Measurements from ENCODE around the gene KBTBD6. TPM values are rescaled to one million over a fixed set of nuclear protein-coding genes. Genes with fewer than 3 reads are reported as not detected.

Gene KBTBD6
- total RNA-seq, 5 donors from 2014 or later (not counting 1 experiment from before 2014, with no cell fraction given), result 3.0 to 8.8 (median 7.8) TPM

- peaks cover 19% of the 10 kb centered on the region for H3K36me3 Mint-ChIP-seq
Observed at GRCh38 chr13:41127701-41128100, 4.9 kb downstream of the KBTBD6 start.

GRCh38 chr13:41122838-41123237 is 9.8 kb downstream of the KBTBD6 start:
- no peaks in the 10 kb centered on the region for H3K4me1 ChIP-seq (ENCODE audit: control insufficient read depth in 1 of 2, extremely low read depth in 1 of 2, insufficient read depth in 2 of 2, low read length in 2 of 2)
- H3K27ac ChIP-seq (ENCODE audit: low read length), result no peak overlapping the region
- no peaks in the 10 kb centered on the region for H3K27me3 ChIP-seq (replicated peaks in 1 of 2; ENCODE audit: control insufficient read depth in 2 of 2, extremely low read depth in 1 of 2, insufficient read depth in 2 of 2, low read length in 1 of 2)
- Mint-ChIP-seq H3K27ac (no peak overlapping the region), H3K27me3 (no peaks in the 10 kb centered on the region), H3K9me3 (no peaks in the 10 kb centered on the region), H3K36me3 (peaks cover 16% of the 10 kb centered on the region), H3K4me1 (peaks cover 13 to 19% (median 15%) of the 10 kb centered on the region in 3 donors), H3K4me3 (no peak overlapping the region)
- DNase-seq (peak in 2 of 35 experiments; percentile 14 to 56), ATAC-seq (replicated peaks in 1 of 4) (peak in 2 of 4 experiments; percentile 27 to 72)
- peaks cover 0 to 2% of the 10 kb centered on the region in 2 donors for H3K36me3 ChIP-seq (ENCODE audit: control insufficient read depth in 2 of 2, extremely low read depth in 1 of 2, insufficient read depth in 1 of 2, low read length in 1 of 2)
- no peak overlapping the region for H3K4me3 ChIP-seq (ENCODE audit: control insufficient read depth in 1 of 2, extremely low read depth in 1 of 2, low read length in 1 of 2)
- no peaks in the 10 kb centered on the region for H3K9me3 ChIP-seq
- POLR2A ChIA-PET, result no interaction called here
- CTCF ChIA-PET, result interaction anchor here in 1 of 2 donors (1.5 kb wide), 1 partner anchor 74 kb away, joined by 4 read pairs; no protein-coding TSS in a partner anchor
- WGBS (ENCODE audit: insufficient coverage), result no CpG with 5 or more reads among the region's 2 CpGs

More at GRCh38 chr13:41127701-41128100, 4.9 kb downstream of the KBTBD6 start:
- peaks cover 0 to 2% of the 10 kb centered on the region in 2 donors for H3K36me3 ChIP-seq (ENCODE audit: control insufficient read depth in 2 of 2, extremely low read depth in 1 of 2, insufficient read depth in 1 of 2, low read length in 1 of 2)
- no peak overlapping the region for H3K27ac ChIP-seq (ENCODE audit: low read length)
- no peaks in the 10 kb centered on the region for H3K9me3 ChIP-seq
- no peaks in the 10 kb centered on the region for H3K27me3 ChIP-seq (replicated peaks in 1 of 2; ENCODE audit: control insufficient read depth in 2 of 2, extremely low read depth in 1 of 2, insufficient read depth in 2 of 2, low read length in 1 of 2)
- DNase-seq, result no peak
- POLR2A ChIA-PET, result no interaction called here
- CTCF ChIA-PET, result no interaction called here
- 100% methylated on average over 1 of the region's 3 CpGs for WGBS (ENCODE audit: insufficient coverage)
- Mint-ChIP-seq H3K4me3 (peak overlapping the region in 1 of 3 donors; percentile 7), H3K9me3 (no peaks in the 10 kb centered on the region), H3K4me1 (peaks cover 47 to 54% (median 51%) of the 10 kb centered on the region in 3 donors), H3K27me3 (no peaks in the 10 kb centered on the region), H3K27ac (no peak overlapping the region)
- no peak overlapping the region for H3K4me3 ChIP-seq (ENCODE audit: control insufficient read depth in 1 of 2, extremely low read depth in 1 of 2, low read length in 1 of 2)
- H3K4me1 ChIP-seq (ENCODE audit: control insufficient read depth in 1 of 2, extremely low read depth in 1 of 2, insufficient read depth in 2 of 2, low read length in 2 of 2), result peaks cover 19 to 24% of the 10 kb centered on the region in 2 experiments
- ATAC-seq (replicated peaks in 1 of 4), result no peak

DNA sequence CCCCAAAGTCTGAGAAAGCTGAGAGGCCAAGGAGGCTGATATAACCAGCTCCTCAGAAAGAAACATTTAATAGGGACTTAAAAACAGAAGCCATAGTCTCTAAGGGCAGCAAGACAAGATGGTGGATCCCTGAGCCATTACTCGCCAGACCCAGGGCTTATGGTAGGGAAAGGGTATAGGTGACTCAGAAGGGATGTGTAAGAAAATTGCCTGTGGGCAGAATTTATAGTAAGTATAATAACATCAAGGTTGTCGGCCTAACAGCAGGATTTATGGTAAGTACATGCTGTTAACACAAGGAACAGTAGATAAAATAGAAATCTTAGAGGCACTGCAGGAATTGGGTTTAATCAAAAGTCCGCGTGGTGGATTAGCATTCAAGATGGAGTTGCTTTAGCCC is 14.7 kb downstream of the KBTBD6 start:
- H3K4me3 ChIP-seq (ENCODE audit: control insufficient read depth in 1 of 2, extremely low read depth in 1 of 2, low read length in 1 of 2), result no peak overlapping the region
- H3K4me1 ChIP-seq (ENCODE audit: control insufficient read depth in 1 of 2, extremely low read depth in 1 of 2, insufficient read depth in 2 of 2, low read length in 2 of 2), result no peaks in the 10 kb centered on the region
- ATAC-seq (replicated peaks in 1 of 4), result no peak
- Mint-ChIP-seq H3K27me3 (no peaks in the 10 kb centered on the region), H3K36me3 (no peaks in the 10 kb centered on the region), H3K4me1 (peaks cover 5 to 6% (median 6%) of the 10 kb centered on the region in 3 donors), H3K4me3 (no peak overlapping the region), H3K9me3 (no peaks in the 10 kb centered on the region), H3K27ac (no peak overlapping the region)
- 81% methylated on average over 2 of the region's 4 CpGs for WGBS (ENCODE audit: insufficient coverage)
- ChIA-PET POLR2A (interaction anchor here in 1 of 2 donors (0.6 kb wide), 1 partner anchor 8 kb away, joined by 4 read pairs; no protein-coding TSS in a partner anchor), CTCF (no interaction called here)
- no peaks in the 10 kb centered on the region for H3K9me3 ChIP-seq
- H3K36me3 ChIP-seq (ENCODE audit: control insufficient read depth in 2 of 2, extremely low read depth in 1 of 2, insufficient read depth in 1 of 2, low read length in 1 of 2), result no peaks in the 10 kb centered on the region
- no peak for DNase-seq
- no peaks in the 10 kb centered on the region for H3K27me3 ChIP-seq (replicated peaks in 1 of 2; ENCODE audit: control insufficient read depth in 2 of 2, extremely low read depth in 1 of 2, insufficient read depth in 2 of 2, low read length in 1 of 2)
- no peak overlapping the region for H3K27ac ChIP-seq (ENCODE audit: low read length)

DNA sequence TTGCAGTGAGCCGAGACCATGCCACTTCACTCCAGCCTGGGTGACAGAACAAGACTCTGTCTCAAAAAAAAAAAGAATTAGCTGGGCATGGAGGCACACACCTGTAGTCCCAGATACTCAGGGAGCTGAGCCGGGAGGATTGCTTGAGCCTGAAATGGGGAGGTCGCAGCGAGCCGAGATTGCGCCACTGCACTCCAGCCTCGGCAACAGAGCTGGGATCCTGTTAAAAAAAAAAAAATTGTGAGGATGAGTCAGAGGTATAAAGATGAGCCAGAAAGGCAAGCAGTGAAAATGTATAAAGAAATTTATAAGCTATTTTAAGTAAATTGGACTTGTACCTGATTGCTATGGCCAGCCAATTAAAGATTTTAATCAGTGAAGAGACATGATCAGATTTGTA is 21.1 kb downstream of the KBTBD6 start:
- ChIA-PET POLR2A (interaction anchor here in 1 of 2 donors (0.6 to 0.7 kb wide), 3 partner anchors 82 to 1108 kb away, joined by 3 to 4 read pairs (median 3); no protein-coding TSS in a partner anchor), CTCF (no interaction called here)
- no peaks in the 10 kb centered on the region for H3K36me3 ChIP-seq (ENCODE audit: control insufficient read depth in 2 of 2, extremely low read depth in 1 of 2, insufficient read depth in 1 of 2, low read length in 1 of 2)
- 97% methylated on average over 7 of the region's 7 CpGs for WGBS (ENCODE audit: insufficient coverage)
- Mint-ChIP-seq H3K27ac (no peak overlapping the region), H3K27me3 (no peaks in the 10 kb centered on the region), H3K9me3 (no peaks in the 10 kb centered on the region), H3K36me3 (no peaks in the 10 kb centered on the region), H3K4me3 (no peak overlapping the region), H3K4me1 (no peaks in the 10 kb centered on the region)
- H3K27me3 ChIP-seq (replicated peaks in 1 of 2; ENCODE audit: control insufficient read depth in 2 of 2, extremely low read depth in 1 of 2, insufficient read depth in 2 of 2, low read length in 1 of 2), result no peaks in the 10 kb centered on the region
- no peak for DNase-seq
- H3K4me1 ChIP-seq (ENCODE audit: control insufficient read depth in 1 of 2, extremely low read depth in 1 of 2, insufficient read depth in 2 of 2, low read length in 2 of 2), result no peaks in the 10 kb centered on the region
- no peak overlapping the region for H3K4me3 ChIP-seq (ENCODE audit: control insufficient read depth in 1 of 2, extremely low read depth in 1 of 2, low read length in 1 of 2)
- H3K27ac ChIP-seq (ENCODE audit: low read length), result no peak overlapping the region
- no peaks in the 10 kb centered on the region for H3K9me3 ChIP-seq
- ATAC-seq (replicated peaks in 1 of 4), result no peak

DNA sequence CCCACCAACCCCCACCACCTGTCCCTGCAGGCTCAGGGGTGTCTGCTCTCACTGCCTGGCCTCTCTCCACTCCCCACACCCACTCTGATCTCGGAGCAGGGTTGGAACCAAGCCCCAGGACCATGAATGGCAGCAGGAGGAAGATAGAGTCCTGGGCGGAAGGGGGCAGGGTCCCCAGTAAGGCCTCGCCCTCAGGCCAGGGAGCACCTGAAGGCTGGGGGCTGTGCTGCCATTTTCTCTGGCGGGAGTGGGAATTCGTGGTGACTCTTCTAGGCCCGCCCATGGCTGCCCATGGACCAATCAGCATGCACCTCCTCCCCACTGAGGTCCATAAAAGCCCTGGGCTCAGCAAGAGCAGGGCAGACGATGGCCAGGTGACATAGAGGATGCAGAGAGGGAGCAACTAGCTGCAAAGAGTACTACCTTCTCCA is 25.0 kb downstream of the KBTBD6 start:
- no peaks in the 10 kb centered on the region for H3K4me1 ChIP-seq (ENCODE audit: control insufficient read depth in 1 of 2, extremely low read depth in 1 of 2, insufficient read depth in 2 of 2, low read length in 2 of 2)
- Mint-ChIP-seq H3K9me3 (no peaks in the 10 kb centered on the region), H3K27ac (no peak overlapping the region), H3K36me3 (no peaks in the 10 kb centered on the region), H3K4me1 (no peaks in the 10 kb centered on the region), H3K4me3 (no peak overlapping the region), H3K27me3 (no peaks in the 10 kb centered on the region)
- POLR2A ChIA-PET, result interaction anchor here in 1 of 2 donors (0.7 kb wide), 1 partner anchor 92 kb away, joined by 3 read pairs; no protein-coding TSS in a partner anchor
- CTCF ChIA-PET, result no interaction called here
- H3K36me3 ChIP-seq (ENCODE audit: control insufficient read depth in 2 of 2, extremely low read depth in 1 of 2, insufficient read depth in 1 of 2, low read length in 1 of 2), result no peaks in the 10 kb centered on the region
- WGBS (ENCODE audit: insufficient coverage), result 94% methylated on average over 4 of the region's 7 CpGs
- H3K27ac ChIP-seq (ENCODE audit: low read length), result no peak overlapping the region
- no peak overlapping the region for H3K4me3 ChIP-seq (ENCODE audit: control insufficient read depth in 1 of 2, extremely low read depth in 1 of 2, low read length in 1 of 2)
- H3K9me3 ChIP-seq, result no peaks in the 10 kb centered on the region
- no peaks in the 10 kb centered on the region for H3K27me3 ChIP-seq (replicated peaks in 1 of 2; ENCODE audit: control insufficient read depth in 2 of 2, extremely low read depth in 1 of 2, insufficient read depth in 2 of 2, low read length in 1 of 2)
- ATAC-seq (replicated peaks in 1 of 4), result no peak
- no peak for DNase-seq

DNA sequence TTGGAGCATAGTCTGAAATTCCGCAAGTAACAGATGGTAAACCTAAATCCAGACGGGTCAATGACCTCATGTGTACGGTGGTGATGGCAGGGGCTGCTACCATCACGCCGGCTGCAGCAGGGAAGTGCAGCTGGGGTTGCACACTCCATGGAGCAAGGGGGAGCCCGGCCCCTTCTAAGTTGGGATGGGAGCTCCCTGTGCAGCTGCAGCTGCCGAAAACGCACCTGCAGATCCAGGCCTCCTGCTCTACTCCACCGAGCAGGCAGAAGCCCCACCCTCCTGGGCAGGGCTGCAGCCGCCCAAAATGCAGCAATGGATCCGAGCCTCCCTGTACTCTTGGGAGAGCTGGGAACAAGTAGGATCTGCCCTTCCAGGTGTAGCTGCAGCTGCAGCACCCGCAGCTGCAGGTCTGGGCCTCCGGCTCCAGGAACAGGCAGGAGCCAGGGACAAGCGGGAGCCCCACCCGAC is 25.5 kb downstream of the KBTBD6 start:
- Mint-ChIP-seq H3K9me3 (no peaks in the 10 kb centered on the region), H3K4me1 (no peaks in the 10 kb centered on the region), H3K27ac (no peak overlapping the region), H3K27me3 (no peaks in the 10 kb centered on the region), H3K4me3 (no peak overlapping the region), H3K36me3 (no peaks in the 10 kb centered on the region)
- DNase-seq, result no peak
- ChIA-PET POLR2A (no interaction called here), CTCF (interaction anchor here in 1 of 2 donors (0.6 kb wide), 1 partner anchor 763 kb away, joined by 3 read pairs; no protein-coding TSS in a partner anchor)
- 96% methylated on average over 15 of the region's 15 CpGs for WGBS (ENCODE audit: insufficient coverage)
- Histone ChIP-seq H3K27me3 (replicated peaks in 1 of 2; ENCODE audit: control insufficient read depth in 2 of 2, extremely low read depth in 1 of 2, insufficient read depth in 2 of 2, low read length in 1 of 2) (no peaks in the 10 kb centered on the region), H3K27ac (ENCODE audit: low read length) (no peak overlapping the region), H3K4me1 (ENCODE audit: control insufficient read depth in 1 of 2, extremely low read depth in 1 of 2, insufficient read depth in 2 of 2, low read length in 2 of 2) (no peaks in the 10 kb centered on the region), H3K36me3 (ENCODE audit: control insufficient read depth in 2 of 2, extremely low read depth in 1 of 2, insufficient read depth in 1 of 2, low read length in 1 of 2) (no peaks in the 10 kb centered on the region), H3K9me3 (no peaks in the 10 kb centered on the region), H3K4me3 (ENCODE audit: control insufficient read depth in 1 of 2, extremely low read depth in 1 of 2, low read length in 1 of 2) (no peak overlapping the region)
- no peak for ATAC-seq (replicated peaks in 1 of 4)

All from T-cell (primary cell).